H1 (cell line): Measurements from ENCODE around the gene NKAIN2. TPM values are rescaled to one million over a fixed set of nuclear protein-coding genes. Genes with fewer than 3 reads are reported as not detected.

Experiments used
- CTCF ChIA-PET: fragments of 300-600 bp; sonication (Branson Sonifier 250); formaldehyde crosslinking; loops from one replicate; lab custom pipeline; 2021; ENCODE audit not compliant: partially characterized antibody; lab: Charles Lee
- POLR2A ChIA-PET: fragments of 300-600 bp; sonication (Branson Sonifier 250); formaldehyde crosslinking; loops from one replicate; lab custom pipeline; 2021; ENCODE audit warnings: inconsistent platforms; ENCODE audit not compliant: partially characterized antibody; lab: Charles Lee
- DNase-seq, 2 experiments: peaks; one replicate each; pipeline versions ENCODE4 v3.0.0 to v3.0.0-alpha.2; 2010 to 2022; ENCODE audit warnings: low spot score in 2 of 2, low read depth in 1 of 2, mixed read lengths in 1 of 2
- FAIRE-seq: peaks from 2 replicates; lab custom pipeline; 2011; peaks lifted over from hg19 to GRCh38; lab: Jason Lieb, UNC
- H2AFZ ChIP-seq: 2 replicates; pipeline ENCODE4 v1.8.1; 2012; ENCODE audit warnings: low read length, inconsistent platforms
- H2AK5ac ChIP-seq: 2 replicates; pipeline ENCODE4 v1.6.1; 2013; ENCODE audit warnings: low read depth, low read length
- H2BK120ac ChIP-seq: replicated peaks from 2 replicates; pipeline ENCODE3; 2013; ENCODE audit warnings: low read depth, low read length, inconsistent platforms
- H2BK12ac ChIP-seq: 2 replicates; pipeline ENCODE4 v1.6.1; 2013; ENCODE audit warnings: low read depth, low read length
- H2BK15ac ChIP-seq: 2 replicates; pipeline ENCODE4 v1.6.1; 2013; ENCODE audit warnings: low read length
- H2BK20ac ChIP-seq: 2 replicates; pipeline ENCODE4 v1.6.1; 2013; ENCODE audit warnings: low read length
- H2BK5ac ChIP-seq: 2 replicates; pipeline ENCODE4 v1.6.1; 2013; ENCODE audit warnings: low read depth, low read length
- H3K14ac ChIP-seq: 2 replicates; pipeline ENCODE4 v1.6.1; 2013; ENCODE audit warnings: inconsistent platforms; ENCODE audit not compliant: insufficient read length
- H3K18ac ChIP-seq: 2 replicates; pipeline ENCODE4 v1.6.1; 2013; ENCODE audit warnings: low read length; ENCODE audit errors: extremely low read depth
- H3K23ac ChIP-seq: 2 replicates; pipeline ENCODE4 v1.6.1; 2013; ENCODE audit warnings: inconsistent platforms; ENCODE audit not compliant: insufficient read length
- H3K23me2 ChIP-seq: 2 replicates; pipeline ENCODE4 v1.6.1; 2013; ENCODE audit warnings: low read depth, low read length
- H3K27ac ChIP-seq: 2 replicates; pipeline ENCODE4 v1.6.1; 2011; ENCODE audit warnings: low read depth, low read length, inconsistent platforms
- H3K27me3 ChIP-seq, 4 experiments: replicated peaks in 1 of 4; 1 replicate in 1 of 4; 2 replicates in 3 of 4; pipeline versions ENCODE4 v1.6.1 to v1.8.1; 2011 to 2013; ENCODE audit warnings: low read length in 3 of 4, mild to moderate bottlenecking in 3 of 4, inconsistent platforms in 2 of 4, mixed read lengths in 2 of 4, moderate library complexity in 1 of 4; ENCODE audit not compliant: control insufficient read depth in 3 of 4, insufficient read depth in 3 of 4; ENCODE audit errors: extremely low read depth in 1 of 4
- H3K36me3 ChIP-seq, 4 experiments: 2 replicates each; pipeline versions ENCODE4 v1.6.1 to v1.8.1; 2011 to 2013; ENCODE audit warnings: mild to moderate bottlenecking in 4 of 4, low read length in 3 of 4, moderate library complexity in 2 of 4, control low read depth in 1 of 4, inconsistent platforms in 1 of 4; ENCODE audit not compliant: insufficient read depth in 4 of 4, control insufficient read depth in 2 of 4
- H3K4ac ChIP-seq: replicated peaks from 2 replicates; pipeline ENCODE3; 2013; ENCODE audit warnings: low read length, low read depth, mixed read lengths, inconsistent platforms; ENCODE audit not compliant: insufficient read length
- H3K4me1 ChIP-seq, 4 experiments: replicated peaks in 1 of 4; 1 replicate in 1 of 4; 2 replicates in 3 of 4; pipeline versions ENCODE4 v1.6.1 to v1.8.1; 2011 to 2013; ENCODE audit warnings: low read length in 3 of 4, inconsistent platforms in 2 of 4, mixed read lengths in 1 of 4; ENCODE audit not compliant: insufficient read depth in 4 of 4, control insufficient read depth in 3 of 4
- H3K4me2 ChIP-seq, 2 experiments: 2 replicates each; pipeline versions ENCODE4 v1.6.1 to v1.8.1; 2011 to 2013; ENCODE audit warnings: low read depth in 2 of 2, low read length in 2 of 2, control low read depth in 1 of 2, inconsistent platforms in 1 of 2, mild to moderate bottlenecking in 1 of 2; ENCODE audit not compliant: insufficient read depth in 1 of 2
- H3K4me3 ChIP-seq, 4 experiments: fragments of 200-600, 300-600 bp in 1 of 4; sonication (generic), shearing (Covaris generic), sonication (Bioruptor Twin) in 1 of 4; 2 replicates each; pipeline versions ENCODE4 v1.5.1 to v1.8.1; 2011 to 2016; ENCODE audit warnings: low read length in 4 of 4, low read depth in 3 of 4, control low read depth in 2 of 4, inconsistent platforms in 2 of 4, mild to moderate bottlenecking in 2 of 4, mixed read lengths in 1 of 4, moderate library complexity in 1 of 4; ENCODE audit not compliant: insufficient read depth in 2 of 4; ENCODE audit errors: extremely low read depth in 1 of 4
- H3K56ac ChIP-seq: replicated peaks from 2 replicates; pipeline ENCODE3; 2013; ENCODE audit warnings: low read depth, mild to moderate bottlenecking, mixed read lengths, low read length, inconsistent platforms; ENCODE audit not compliant: insufficient read length
- H3K79me1 ChIP-seq: 2 replicates; pipeline ENCODE4 v1.6.1; 2013; ENCODE audit warnings: low read depth, low read length, control low read depth
- H3K79me2 ChIP-seq, 2 experiments: 2 replicates each; pipeline versions ENCODE4 v1.6.1 to v1.8.1; 2012 to 2013; ENCODE audit warnings: low read length in 2 of 2, mild to moderate bottlenecking in 2 of 2, inconsistent platforms in 1 of 2; ENCODE audit not compliant: insufficient read depth in 2 of 2, control insufficient read depth in 1 of 2
- H3K9ac ChIP-seq, 4 experiments: replicated peaks in 1 of 4; 1 replicate in 1 of 4; 2 replicates in 3 of 4; pipeline versions ENCODE4 v1.6.1 to v1.8.1; 2011 to 2013; ENCODE audit warnings: low read depth in 3 of 4, low read length in 3 of 4, control low read depth in 2 of 4, mild to moderate bottlenecking in 2 of 4, moderate library complexity in 2 of 4, inconsistent platforms in 1 of 4; ENCODE audit errors: extremely low read depth in 1 of 4
- H3K9me3 ChIP-seq, 2 experiments: 2 replicates each; pipeline versions ENCODE4 v1.6.1 to v1.8.1; 2012 to 2013; ENCODE audit warnings: mild to moderate bottlenecking in 2 of 2, moderate library complexity in 2 of 2, control low read depth in 1 of 2, inconsistent platforms in 1 of 2, low read depth in 1 of 2, low read length in 1 of 2, mixed read lengths in 1 of 2; ENCODE audit not compliant: insufficient read depth in 2 of 2
- H4K20me1 ChIP-seq, 2 experiments: replicated peaks in 1 of 2; 2 replicates each; pipeline versions ENCODE3 to v1.8.1; 2011 to 2013; ENCODE audit warnings: inconsistent platforms in 2 of 2, low read length in 2 of 2, mild to moderate bottlenecking in 1 of 2; ENCODE audit not compliant: insufficient read depth in 2 of 2, control insufficient read depth in 1 of 2
- H4K5ac ChIP-seq: 2 replicates; pipeline ENCODE4 v1.6.1; 2013; ENCODE audit warnings: low read length, low read depth, mixed read lengths, inconsistent platforms; ENCODE audit not compliant: insufficient read length
- H4K8ac ChIP-seq: 2 replicates; pipeline ENCODE4 v1.8.0; 2013; ENCODE audit warnings: mild to moderate bottlenecking, moderate library complexity, low read length, inconsistent platforms; ENCODE audit not compliant: insufficient read depth; ENCODE audit errors: extremely low read depth
- H4K91ac ChIP-seq: replicated peaks from 2 replicates; pipeline ENCODE3; 2013; ENCODE audit warnings: low read length, mixed read lengths, inconsistent platforms; ENCODE audit not compliant: insufficient read length
- ATF3 ChIP-seq: IDR thresholded peaks from 2 replicates; pipeline ENCODE4 v1.6.1; 2011; ENCODE audit warnings: low read depth, mild to moderate bottlenecking, low read length; ENCODE audit not compliant: insufficient read depth
- BCL11A ChIP-seq, 2 experiments: IDR thresholded peaks; one replicate each; pipeline ENCODE4 v1.6.1; 2011; ENCODE audit warnings: low read depth in 2 of 2, low read length in 2 of 2, mild to moderate bottlenecking in 2 of 2
- CBX5 ChIP-seq: fragments of 300-800, 300-1000 bp; sonication (generic); IDR thresholded peaks from 2 replicates; pipeline ENCODE4 v1.7.1; 2016; ENCODE audit warnings: antibody characterized with exemption, low read length, low read depth
- CHD1 ChIP-seq: IDR thresholded peaks from 2 replicates; pipeline ENCODE4 v1.6.1; 2012; ENCODE audit warnings: low read depth, low read length, improper control_type of control experiment
- E2F6 ChIP-seq: IDR thresholded peaks from 2 replicates; pipeline ENCODE4 v1.6.1; 2012; ENCODE audit warnings: inconsistent platforms
- EGR1 ChIP-seq: IDR thresholded peaks from 2 replicates; pipeline ENCODE4 v1.6.1; 2011; ENCODE audit warnings: low read depth, low read length, borderline replicate concordance
- KDM5A ChIP-seq: fragments of 200-600 bp; IDR thresholded peaks from 2 replicates; pipeline ENCODE4 v1.7.1; 2012; ENCODE audit warnings: mild to moderate bottlenecking, low read length, inconsistent platforms, mixed read lengths
- POLR2AphosphoS5 ChIP-seq: IDR thresholded peaks from 2 replicates; pipeline ENCODE4 v1.6.1; 2011; ENCODE audit warnings: low read depth, low read length
- RFX5 ChIP-seq: IDR thresholded peaks from 2 replicates; pipeline ENCODE4 v1.6.1; 2011; ENCODE audit warnings: low read depth, low read length, improper control_type of control experiment, borderline replicate concordance
- RNF2 ChIP-seq: fragments of 200-900, 300-1000 bp; sonication (generic); IDR thresholded peaks from 2 replicates; pipeline ENCODE4 v1.7.1; 2016; ENCODE audit warnings: borderline replicate concordance, low read depth, mild to moderate bottlenecking, antibody characterized with exemption, low read length; ENCODE audit not compliant: poor library complexity, severe bottlenecking; ENCODE audit errors: missing control alignments
- SAP30 ChIP-seq: fragments of 300-600 bp; sonication (generic); IDR thresholded peaks from 2 replicates; pipeline ENCODE4 v1.7.1; 2012; ENCODE audit warnings: low read length, moderate library complexity, mild to moderate bottlenecking, inconsistent platforms; ENCODE audit not compliant: insufficient read depth, insufficient replicate concordance
- TAF1 ChIP-seq: IDR thresholded peaks from 2 replicates; pipeline ENCODE4 v1.6.1; 2011; ENCODE audit warnings: mild to moderate bottlenecking, low read depth, low read length
- TCF12 ChIP-seq: IDR thresholded peaks from 2 replicates; pipeline ENCODE4 v1.6.1; 2011; ENCODE audit warnings: low read depth, mild to moderate bottlenecking, low read length
- TEAD4 ChIP-seq: IDR thresholded peaks from 2 replicates; pipeline ENCODE4 v1.6.1; 2012; ENCODE audit warnings: low read depth, low read length, inconsistent platforms, mixed read lengths
- polyA plus RNA-seq, 7 experiments: library from polyadenylated mRNA; depleted of rRNA in 3 of 7; stranded (reverse) in 5 of 7; unstranded in 2 of 7; fragments of >200 nt in 5 of 7; fragments of 200-250 nt in 2 of 7; gene quantifications; 1 replicate in 5 of 7; 2 replicates in 1 of 7; 4 replicates in 1 of 7; pipeline versions ENCODE4 v1.2.1 to v1.2.3, GENCODE V29; 2011 to 2013; ENCODE audit warnings: missing spikeins in 2 of 7, mixed read lengths in 2 of 7
- total RNA-seq: library from RNA; stranded (reverse); fragmentation: NEBNext Ultra II Directional; extraction: Animal tissue kit (Norgen Biotek cat#: 25700); gene quantifications from 2 replicates; pipeline ENCODE4 v1.2.1, GENCODE V29; 2021

The NKAIN2 gene
- total and polyA plus RNA-seq, 2 of the 8 experiments (the other 6 are each of a cell fraction or from before 2014, with no cell fraction given): 0.20 to 0.34 TPM

GRCh38 chr6:123896869-123897268 is 93.2 kb downstream of the NKAIN2 start:
- H3K4me3 ChIP-seq: no peak overlapping the region
- DNase-seq (no peak), FAIRE-seq (no peak)
- H3K27ac ChIP-seq: no peak overlapping the region
- H3K27me3 ChIP-seq: no peaks in the 10 kb centered on the region
- no peaks in the 10 kb centered on the region for H3K23me2 ChIP-seq
- H3K79me2 ChIP-seq: no peaks in the 10 kb centered on the region
- no peak overlapping the region for H2BK120ac ChIP-seq
- no peak overlapping the region for H4K91ac ChIP-seq
- no peak overlapping the region for H2BK12ac ChIP-seq
- no peak overlapping the region for H2BK15ac ChIP-seq
- H2AK5ac ChIP-seq: no peak overlapping the region
- no peaks in the 10 kb centered on the region for H3K9me3 ChIP-seq
- H3K4ac ChIP-seq: no peak overlapping the region
- H3K56ac ChIP-seq: no peak overlapping the region
- no peak overlapping the region for H3K9ac ChIP-seq
- no peak overlapping the region for H2AFZ ChIP-seq
- H3K23ac ChIP-seq: no peak overlapping the region
- H2BK5ac ChIP-seq: no peak overlapping the region
- H3K18ac ChIP-seq: no peak overlapping the region
- no peak overlapping the region for H2BK20ac ChIP-seq
- no peaks in the 10 kb centered on the region for H3K4me1 ChIP-seq
- ChIA-PET CTCF (no interaction called here), POLR2A (no interaction called here)
- no peak overlapping the region for H4K8ac ChIP-seq
- no peak overlapping the region for H3K14ac ChIP-seq
- peaks cover 0 to 3% of the 10 kb centered on the region in 2 experiments for H4K20me1 ChIP-seq
- no peaks in the 10 kb centered on the region for H3K36me3 ChIP-seq
- H4K5ac ChIP-seq: no peak overlapping the region
- no peak overlapping the region for H3K4me2 ChIP-seq
- H3K79me1 ChIP-seq: no peaks in the 10 kb centered on the region
- TF ChIP-seq EGR1 (no peak), E2F6 (no peak), TCF12 (no peak), ATF3 (no peak), CHD1 (no peak), TEAD4 (no peak), TAF1 (no peak), POLR2AphosphoS5 (no peak), BCL11A (IDR thresholded peaks at IDR 0.05; ENCODE audit: low read depth in 2 of 2, low read length in 2 of 2) (no peak), CBX5 (no peak), RFX5 (no peak), RNF2 (no peak), KDM5A (no peak), SAP30 (no peak)
